CD4-positive, alpha-beta T cell treated with Interleukin-10 for 1 hour (primary cell): ENCODE results near the gene ACOT13.
"Not testable (repeated sequence)": the region's sequence is repeated elsewhere in the genome, so short reads cannot be mapped to it uniquely, and the experiment has no call there.

Experiments used
- DNase-seq: peaks from one replicate; pipeline ENCODE4 v3.0.0-alpha.2; 2020

ACOT13 gene

GRCh38 chr6:24694198-24694597 lies 27.3 kb downstream of the ACOT13 start:
- no peak for DNase-seq

GRCh38 chr6:24695635-24696034 lies 28.8 kb downstream of the ACOT13 start:
- peak; percentile 71 for DNase-seq

- no peak for DNase-seq
Observed at GRCh38 chr6:24696097-24696496, 29.2 kb downstream of the ACOT13 start.

- DNase-seq = no peak
Observed at GRCh38 chr6:24699521-24700359, 32.9 kb downstream of the ACOT13 start.

GRCh38 chr6:24702720-24703282 lies 35.9 kb downstream of the ACOT13 start:
- no peak for DNase-seq

- no peak for DNase-seq
Observed at GRCh38 chr6:24704468-24704867, 37.6 kb downstream of the ACOT13 start.

GRCh38 chr6:24708612-24709011 lies 41.7 kb downstream of the ACOT13 start:
- no peak for DNase-seq

GRCh38 chr6:24709014-24709711 lies 42.3 kb downstream of the ACOT13 start:
- DNase-seq = no peak

GRCh38 chr6:24710519-24711303 lies 43.8 kb downstream of the ACOT13 start:
- DNase-seq = no peak

- DNase-seq = not testable (repeated sequence)
Observed at GRCh38 chr6:24716602-24717148, 49.8 kb downstream of the ACOT13 start.

- peak; percentile 39 for DNase-seq
Observed at GRCh38 chr6:24718449-24719124, 51.7 kb downstream of the ACOT13 start.

- peak; percentile 57 for DNase-seq
Observed at GRCh38 chr6:24719125-24719971, 52.5 kb downstream of the ACOT13 start, which contains the start of gene C6orf62. Gene C6orf62, minus strand, starts transcription at chr6:24719154. Its CDS starts 486 bp downstream, at chr6:24718668.

GRCh38 chr6:24720131-24720603 lies 53.3 kb downstream of the ACOT13 start:
- peak; percentile 87 for DNase-seq

GRCh38 chr6:24720604-24721460 lies 54.0 kb downstream of the ACOT13 start:
- peak; percentile 100 for DNase-seq

- no peak for DNase-seq
Observed at GRCh38 chr6:24721461-24722215, 54.8 kb downstream of the ACOT13 start.

GRCh38 chr6:24723270-24723669 lies 56.4 kb downstream of the ACOT13 start:
- no peak for DNase-seq

- DNase-seq = not testable (repeated sequence)
Observed at GRCh38 chr6:24730653-24731052, 63.8 kb downstream of the ACOT13 start.

GRCh38 chr6:24731456-24732134 lies 64.7 kb downstream of the ACOT13 start:
- not testable (repeated sequence) for DNase-seq
